Keratinocyte (primary cell): ENCODE measurements around the gene SURF2. TPM values are rescaled to one million over a fixed set of nuclear protein-coding genes. Genes with fewer than 3 reads are reported as not detected.

Experiments used
- DNase-seq: peaks from one replicate; pipeline ENCODE4 v3.0.0-alpha.2; 2011; ENCODE audit warnings: low read depth, missing footprints, low spot score
- FAIRE-seq: peaks from 2 replicates; lab custom pipeline; 2011; peaks lifted over from hg19 to GRCh38; lab: Jason Lieb, UNC
- H2AFZ ChIP-seq: 2 replicates; pipeline ENCODE4 v1.6.0; 2012; ENCODE audit warnings: low read length, control low read depth, inconsistent platforms; ENCODE audit not compliant: control insufficient read depth
- H3K27ac ChIP-seq: 2 replicates; pipeline ENCODE4 v1.5.1; 2011; ENCODE audit warnings: low read length; ENCODE audit not compliant: control insufficient read depth, insufficient read depth
- H3K27me3 ChIP-seq: 3 replicates; pipeline ENCODE4 v1.6.0; 2011; ENCODE audit warnings: low read length; ENCODE audit not compliant: control insufficient read depth, insufficient read depth; ENCODE audit errors: extremely low read depth
- H3K36me3 ChIP-seq, 2 experiments: 2 replicates in 1 of 2; 3 replicates in 1 of 2; pipeline ENCODE4 v1.5.1; 2011; ENCODE audit warnings: low read length in 2 of 2, mild to moderate bottlenecking in 1 of 2; ENCODE audit not compliant: control insufficient read depth in 2 of 2, insufficient read depth in 2 of 2; ENCODE audit errors: extremely low read depth in 1 of 2
- H3K4me1 ChIP-seq: 3 replicates; pipeline ENCODE4 v1.5.1; 2011; ENCODE audit warnings: low read length; ENCODE audit not compliant: control insufficient read depth, insufficient read depth; ENCODE audit errors: extremely low read depth
- H3K4me2 ChIP-seq: 3 replicates; pipeline ENCODE4 v1.6.0; 2011; ENCODE audit warnings: low read depth, low read length; ENCODE audit not compliant: control insufficient read depth, insufficient read depth; ENCODE audit errors: extremely low read depth
- H3K4me3 ChIP-seq, 3 experiments: fragments of 200-600 bp in 1 of 3; sonication (generic) in 1 of 3; 2 replicates in 2 of 3; 3 replicates in 1 of 3; pipeline ENCODE4 v1.5.1; 2011 to 2016; ENCODE audit warnings: low read length in 3 of 3, mild to moderate bottlenecking in 3 of 3, control low read depth in 2 of 3, inconsistent platforms in 1 of 3, low read depth in 1 of 3, mixed read lengths in 1 of 3, mixed run types in 1 of 3, moderate library complexity in 1 of 3; ENCODE audit not compliant: control insufficient read depth in 2 of 3, insufficient read depth in 2 of 3; ENCODE audit errors: extremely low read depth in 1 of 3
- H3K79me2 ChIP-seq: 2 replicates; pipeline ENCODE4 v1.6.0; 2012; ENCODE audit warnings: low read length; ENCODE audit not compliant: control insufficient read depth, insufficient read depth
- H3K9ac ChIP-seq: 3 replicates; pipeline ENCODE4 v1.6.0; 2011; ENCODE audit warnings: low read length; ENCODE audit not compliant: control insufficient read depth, insufficient read depth; ENCODE audit errors: extremely low read depth
- H3K9me1 ChIP-seq: 3 replicates; pipeline ENCODE4 v1.6.0; 2011; ENCODE audit warnings: low read length; ENCODE audit not compliant: control insufficient read depth, insufficient read depth; ENCODE audit errors: extremely low read depth
- H3K9me3 ChIP-seq: 2 replicates; pipeline ENCODE4 v1.5.1; 2012; ENCODE audit warnings: low read depth, low read length; ENCODE audit not compliant: control insufficient read depth
- H4K20me1 ChIP-seq: 3 replicates; pipeline ENCODE4 v1.6.0; 2011; ENCODE audit warnings: low read length; ENCODE audit not compliant: control insufficient read depth, insufficient read depth; ENCODE audit errors: extremely low read depth
- CTCF ChIP-seq, 3 experiments: IDR thresholded peaks in 1 of 3; conservative IDR thresholded peaks in 1 of 3; optimal IDR thresholded peaks in 1 of 3; 2 replicates in 2 of 3; 3 replicates in 1 of 3; pipeline versions ENCODE3 to v1.5.1; 2011; ENCODE audit warnings: low read length in 3 of 3, mild to moderate bottlenecking in 3 of 3, moderate library complexity in 2 of 3, control low read depth in 1 of 3, inconsistent platforms in 1 of 3; ENCODE audit not compliant: insufficient read depth in 2 of 3; ENCODE audit errors: extremely low read depth in 1 of 3
- EZH2 ChIP-seq: IDR thresholded peaks from one replicate; pipeline ENCODE4 v1.6.1; 2012; ENCODE audit warnings: inconsistent platforms, mild to moderate bottlenecking, low read length, moderate library complexity
- dilution Hi-C: fragments of 300-500 bp; cut with MboI; formaldehyde crosslinking; loops from one replicate; pipeline ENCODE4 v1.7.0; 2020; ENCODE audit warnings: low sequenced_read_pairs; ENCODE audit not compliant: extremely low pct_ligation_motif_present
- polyA plus RNA-seq, 5 experiments: library from polyadenylated mRNA; depleted of rRNA in 3 of 5; stranded (reverse) in 3 of 5; stranded (forward) in 1 of 5; unstranded in 1 of 5; fragments of >200 nt; gene quantifications; 1 replicate in 1 of 5; 2 replicates in 3 of 5; 3 replicates in 1 of 5; pipeline versions ENCODE4 v1.2.1 to v1.2.3, GENCODE V29; 2011 to 2012; ENCODE audit warnings: missing spikeins in 2 of 5, low read depth in 1 of 5, low replicate concordance in 1 of 5

SURF2 gene
- polyA plus RNA-seq, 1 donor (not counting 4 experiments of a cell fraction or from before 2014, with no cell fraction given): 28.2 TPM

DNA sequence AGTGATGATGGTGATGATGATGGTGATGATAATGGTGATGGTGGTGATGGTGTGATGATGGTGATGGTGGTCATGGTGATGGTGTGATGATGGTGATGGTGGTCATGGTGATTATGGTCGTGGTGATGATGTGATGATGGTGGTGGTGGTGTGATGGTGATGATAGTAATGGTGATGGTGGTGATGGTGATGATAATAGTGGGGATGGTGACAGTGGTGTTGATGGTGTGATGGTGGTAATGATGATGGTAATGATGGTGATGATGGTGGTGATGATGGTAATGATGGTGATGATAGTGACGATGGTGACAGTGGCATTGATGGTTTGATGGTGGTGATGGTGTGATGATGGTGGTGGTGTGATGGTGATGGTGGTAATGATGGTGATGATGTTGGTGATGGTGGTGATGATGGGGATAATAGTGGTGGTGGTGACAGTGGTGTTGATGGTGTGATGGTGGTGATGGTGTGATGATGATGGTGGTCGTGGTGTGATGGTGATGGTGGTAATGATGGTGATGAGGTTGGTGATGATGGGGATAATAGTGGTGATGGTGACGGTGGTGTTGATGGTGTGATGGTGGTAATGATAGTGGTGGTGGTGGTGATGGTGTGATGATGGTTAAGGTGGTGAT, 26.3 kb downstream of the SURF2 start:
- Histone ChIP-seq H3K27ac (no peak overlapping the region), H3K36me3 (no peaks in the 10 kb centered on the region), H2AFZ (no peak overlapping the region), H3K9me3 (no peaks in the 10 kb centered on the region), H3K4me3 (no peak overlapping the region), H3K4me2 (no peak overlapping the region), H3K79me2 (no peaks in the 10 kb centered on the region), H3K4me1 (peaks cover 6% of the 10 kb centered on the region), H3K27me3 (no peaks in the 10 kb centered on the region), H3K9me1 (no peaks in the 10 kb centered on the region), H3K9ac (no peak overlapping the region), H4K20me1 (no peaks in the 10 kb centered on the region)
- TF ChIP-seq EZH2 (no peak), CTCF (optimal IDR thresholded peaks at IDR 0.05 in 1 of 3, IDR thresholded peaks at IDR 0.05 in 1 of 3, conservative IDR thresholded peaks at IDR 0.05 in 1 of 3; ENCODE audit: extremely low read depth in 1 of 3, insufficient read depth in 2 of 3, low read length in 3 of 3) (no peak)
- FAIRE-seq (no peak), DNase-seq (no peak)
- dilution Hi-C loops: no loop called here

DNA sequence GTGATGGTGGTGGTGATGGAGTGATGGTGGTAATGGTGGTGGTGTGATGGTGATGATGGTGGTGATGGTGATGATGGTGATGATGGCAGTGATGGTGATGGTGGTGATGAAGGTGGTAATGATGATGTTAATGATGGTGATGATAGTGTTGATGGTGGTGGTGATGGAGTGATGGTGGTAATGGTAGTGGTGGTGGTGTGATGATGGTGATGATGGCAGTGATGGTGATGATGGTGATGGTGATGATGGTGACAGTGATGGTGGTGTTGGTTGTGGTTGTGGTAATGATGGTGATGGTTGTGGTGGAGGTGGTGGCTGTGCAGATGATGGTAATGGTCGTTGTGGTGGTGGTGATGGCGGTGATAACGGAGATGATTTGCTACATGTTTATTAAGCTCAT, 27.1 kb downstream of the SURF2 start:
- no peaks in the 10 kb centered on the region for H3K9me3 ChIP-seq
- no peaks in the 10 kb centered on the region for H3K36me3 ChIP-seq
- no peaks in the 10 kb centered on the region for H3K79me2 ChIP-seq
- H2AFZ ChIP-seq: no peak overlapping the region
- H3K4me3 ChIP-seq: no peak overlapping the region
- no peak overlapping the region for H3K9ac ChIP-seq
- peaks cover 9% of the 10 kb centered on the region for H3K4me1 ChIP-seq
- H3K27me3 ChIP-seq: no peaks in the 10 kb centered on the region
- H4K20me1 ChIP-seq: no peaks in the 10 kb centered on the region
- H3K9me1 ChIP-seq: no peaks in the 10 kb centered on the region
- DNase-seq: no peak
- H3K27ac ChIP-seq: no peak overlapping the region
- FAIRE-seq: no peak
- no peak for TF ChIP-seq EZH2
- no peak for TF ChIP-seq CTCF (optimal IDR thresholded peaks at IDR 0.05 in 1 of 3, IDR thresholded peaks at IDR 0.05 in 1 of 3, conservative IDR thresholded peaks at IDR 0.05 in 1 of 3; ENCODE audit: extremely low read depth in 1 of 3, insufficient read depth in 2 of 3, low read length in 3 of 3)
- dilution Hi-C loops: no loop called here
- H3K4me2 ChIP-seq: no peak overlapping the region
